Fibroblast of mammary gland (primary cell): Measurements from ENCODE around the gene GSK3B.

Source experiments
- DNase-seq: peaks from one replicate; pipeline ENCODE4 v3.0.0-alpha.2; 2010; ENCODE audit warnings: low read depth
- H3K4me3 ChIP-seq: 2 replicates; pipeline ENCODE4 v1.5.1; 2011; ENCODE audit warnings: low read depth, mild to moderate bottlenecking, low read length, moderate library complexity; ENCODE audit not compliant: control insufficient read depth
- CTCF ChIP-seq: conservative IDR thresholded peaks from 2 replicates; pipeline ENCODE4 v1.5.1; 2011; ENCODE audit warnings: low read depth, low read length, inconsistent platforms; ENCODE audit not compliant: control insufficient read depth, insufficient read depth

GSK3B gene

GRCh38 chr3:119937229-119937628, 157.0 kb downstream of the GSK3B start:
- no peak for TF ChIP-seq CTCF
- H3K4me3 ChIP-seq, result no peak overlapping the region
- no peak for DNase-seq

- DNase-seq, result no peak
- TF ChIP-seq CTCF, result no peak
- no peak overlapping the region for H3K4me3 ChIP-seq
Measured at GRCh38 chr3:119934249-119934648, 160.0 kb downstream of the GSK3B start.

- no peak overlapping the region for H3K4me3 ChIP-seq
- no peak for DNase-seq
- TF ChIP-seq CTCF, result no peak
Measured at GRCh38 chr3:119933207-119933606, 161.0 kb downstream of the GSK3B start.

GRCh38 chr3:119930286-119930685, 164.0 kb downstream of the GSK3B start:
- no peak overlapping the region for H3K4me3 ChIP-seq
- no peak for TF ChIP-seq CTCF
- DNase-seq, result no peak

GRCh38 chr3:119927190-119927589, 167.1 kb downstream of the GSK3B start:
- no peak for TF ChIP-seq CTCF
- no peak for DNase-seq

GRCh38 chr3:119924111-119925094, 169.8 kb downstream of the GSK3B start:
- no peak for DNase-seq
- no peak overlapping the region for H3K4me3 ChIP-seq
- no peak for TF ChIP-seq CTCF

More at GRCh38 chr3:119927190-119927589, 167.1 kb downstream of the GSK3B start:
- no peak overlapping the region for H3K4me3 ChIP-seq
